Kidney epithelial cell (primary cell): Measurements from ENCODE around the gene ITGB1. TPM values are rescaled to one million over a fixed set of nuclear protein-coding genes. Genes with fewer than 3 reads are reported as not detected.

ENCODE experiments used
- DNase-seq: peaks from one replicate; pipeline ENCODE4 v3.0.0-alpha.2; 2010; ENCODE audit warnings: low read depth
- H3K27me3 ChIP-seq: 2 replicates; pipeline ENCODE4 v1.6.0; 2011; ENCODE audit warnings: low read length; ENCODE audit not compliant: control insufficient read depth, insufficient read depth
- H3K36me3 ChIP-seq: 2 replicates; pipeline ENCODE4 v1.5.1; 2011; ENCODE audit warnings: low read length; ENCODE audit not compliant: control insufficient read depth, insufficient read depth
- H3K4me3 ChIP-seq: 2 replicates; pipeline ENCODE4 v1.5.1; 2011; ENCODE audit warnings: low read depth, mild to moderate bottlenecking, control low read depth, low read length
- CTCF ChIP-seq: IDR thresholded peaks from 2 replicates; pipeline ENCODE4 v1.5.1; 2011; ENCODE audit warnings: mild to moderate bottlenecking, moderate library complexity, low read length, control low read depth, inconsistent platforms; ENCODE audit not compliant: insufficient read depth, poor library complexity, severe bottlenecking
- total RNA-seq: library from RNA; depleted of rRNA; stranded (reverse); fragments of >200 nt; gene quantifications from 2 replicates; pipeline ENCODE4 v1.2.3, GENCODE V29; 2015

The ITGB1 gene
- total RNA-seq, 1 donor from 2014 or later: 2,227 TPM

- H3K4me3 ChIP-seq: no peak overlapping the region
- no peak for TF ChIP-seq CTCF
- no peak for DNase-seq
- H3K36me3 ChIP-seq: no peaks in the 10 kb centered on the region
- H3K27me3 ChIP-seq: no peaks in the 10 kb centered on the region
Observed at GRCh38 chr10:32888161-32888927, 69.7 kb downstream of the ITGB1 start.

DNA sequence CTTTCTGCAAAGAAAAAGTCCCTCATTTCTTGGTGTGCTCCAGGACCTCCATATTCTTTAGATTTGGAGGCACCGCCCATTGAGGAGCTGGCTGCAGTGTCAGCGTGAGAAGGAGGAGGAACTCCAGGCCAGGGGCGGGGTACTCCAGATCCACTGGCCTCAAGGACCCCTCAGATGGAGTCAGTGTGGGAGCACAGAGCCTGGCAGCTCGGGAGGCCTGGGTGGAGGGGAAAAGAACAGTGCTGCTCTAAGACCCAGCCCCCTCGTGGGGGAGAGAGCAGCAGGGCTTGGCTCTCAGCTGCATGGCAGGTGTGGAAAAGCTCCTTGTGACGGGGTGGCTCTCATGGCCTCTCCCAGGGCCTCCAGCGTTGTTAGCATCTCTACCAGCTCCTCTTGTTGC is 70.5 kb downstream of the ITGB1 start:
- Histone ChIP-seq H3K27me3 (no peaks in the 10 kb centered on the region), H3K4me3 (no peak overlapping the region), H3K36me3 (no peaks in the 10 kb centered on the region)
- no peak for DNase-seq
- TF ChIP-seq CTCF: no peak

DNA sequence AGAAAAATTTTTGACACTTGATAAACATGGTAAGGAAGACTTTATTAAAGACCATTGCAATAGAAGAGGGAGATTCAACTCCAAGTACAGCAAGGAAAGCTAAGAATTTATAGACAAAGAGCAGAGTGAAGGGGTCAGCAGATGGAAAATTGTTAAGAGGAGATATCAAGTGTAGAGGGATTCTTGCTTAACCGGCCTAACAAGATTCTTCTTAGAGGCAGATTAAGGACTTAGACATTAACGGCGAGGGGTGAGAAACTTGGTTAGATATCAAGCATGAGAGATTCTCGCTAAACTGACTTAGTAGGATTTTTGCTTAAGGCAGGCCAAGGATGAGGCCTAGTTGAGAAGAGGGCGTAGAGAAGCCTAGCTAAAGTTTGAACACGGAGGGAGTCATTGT is 76.0 kb downstream of the ITGB1 start:
- Histone ChIP-seq H3K27me3 (no peaks in the 10 kb centered on the region), H3K36me3 (no peaks in the 10 kb centered on the region), H3K4me3 (no peak overlapping the region)
- TF ChIP-seq CTCF: no peak
- no peak for DNase-seq

GRCh38 chr10:32878646-32879045 is 79.4 kb downstream of the ITGB1 start:
- H3K27me3 ChIP-seq: no peaks in the 10 kb centered on the region
- no peak overlapping the region for H3K4me3 ChIP-seq
- no peaks in the 10 kb centered on the region for H3K36me3 ChIP-seq
- TF ChIP-seq CTCF: no peak
- no peak for DNase-seq

- DNase-seq: no peak
- no peaks in the 10 kb centered on the region for H3K36me3 ChIP-seq
- no peak overlapping the region for H3K4me3 ChIP-seq
- H3K27me3 ChIP-seq: no peaks in the 10 kb centered on the region
- TF ChIP-seq CTCF: no peak
Observed at GRCh38 chr10:32877915-32878314, 80.1 kb downstream of the ITGB1 start.

GRCh38 chr10:32865170-32865569 is 92.9 kb downstream of the ITGB1 start:
- no peaks in the 10 kb centered on the region for H3K36me3 ChIP-seq
- no peak for TF ChIP-seq CTCF
- no peak overlapping the region for H3K4me3 ChIP-seq
- H3K27me3 ChIP-seq: no peaks in the 10 kb centered on the region
- DNase-seq: no peak
